Liver (tissue), 9 donors: ENCODE measurements around the gene AWAT2. TPM values are rescaled to one million over a fixed set of nuclear protein-coding genes. Genes with fewer than 3 reads are reported as not detected.

ENCODE experiments used
- DNase-seq: peaks from one replicate; pipeline ENCODE4 v3.0.0-alpha.2; 2017; ENCODE audit warnings: low spot score
- H3K27ac ChIP-seq, 2 donors: one replicate each; pipeline ENCODE4 v1.7.0; 2013; ENCODE audit warnings: inconsistent platforms in 2 of 2, low read length in 2 of 2, control low read depth in 1 of 2, low read depth in 1 of 2, mild to moderate bottlenecking in 1 of 2
- H3K27me3 ChIP-seq, 4 donors: one replicate each; pipeline versions ENCODE4 v1.6.1 to v1.7.0; 2013; ENCODE audit warnings: low read length in 3 of 4, inconsistent platforms in 1 of 4, mild to moderate bottlenecking in 1 of 4, moderate library complexity in 1 of 4; ENCODE audit not compliant: control insufficient read depth in 4 of 4, insufficient read depth in 4 of 4
- H3K36me3 ChIP-seq, 4 donors: one replicate each; pipeline versions ENCODE4 v1.6.1 to v1.7.0; 2013; ENCODE audit warnings: low read length in 3 of 4, mild to moderate bottlenecking in 3 of 4, low read depth in 1 of 4, moderate library complexity in 1 of 4; ENCODE audit not compliant: control insufficient read depth in 4 of 4, insufficient read depth in 3 of 4
- H3K4me1 ChIP-seq, 4 donors: one replicate each; pipeline versions ENCODE4 v1.6.1 to v1.7.0; 2013; ENCODE audit warnings: low read length in 3 of 4, mild to moderate bottlenecking in 3 of 4, moderate library complexity in 1 of 4; ENCODE audit not compliant: control insufficient read depth in 4 of 4, insufficient read depth in 4 of 4
- H3K4me3 ChIP-seq, 3 donors: one replicate each; pipeline versions ENCODE4 v1.6.1 to v1.7.0; 2013; ENCODE audit warnings: low read length in 3 of 3, control low read depth in 1 of 3, low read depth in 1 of 3, mild to moderate bottlenecking in 1 of 3
- H3K9ac ChIP-seq, 2 donors: one replicate each; pipeline ENCODE4 v1.7.0; 2013; ENCODE audit warnings: low read length in 2 of 2, mild to moderate bottlenecking in 2 of 2, moderate library complexity in 2 of 2, control low read depth in 1 of 2, low read depth in 1 of 2
- H3K9me3 ChIP-seq, 4 donors: one replicate each; pipeline versions ENCODE4 v1.6.1 to v1.7.0; 2013; ENCODE audit warnings: low read length in 3 of 4; ENCODE audit not compliant: control insufficient read depth in 4 of 4
- EGR1 ChIP-seq, 2 donors: IDR thresholded peaks; 2 replicates each; pipeline ENCODE4 v1.6.1; 2016 to 2018; ENCODE audit warnings: antibody characterized with exemption in 2 of 2, low read depth in 2 of 2
- FOXA2 ChIP-seq: IDR thresholded peaks from 2 replicates; pipeline ENCODE4 v1.6.1; 2016; ENCODE audit warnings: antibody characterized with exemption
- GABPA ChIP-seq, 2 donors: IDR thresholded peaks in 1 of 2; conservative IDR thresholded peaks in 1 of 2; 2 replicates each; pipeline ENCODE4 v1.6.1; 2016; ENCODE audit warnings: antibody characterized with exemption in 2 of 2, mild to moderate bottlenecking in 1 of 2, moderate library complexity in 1 of 2
- JUND ChIP-seq, 2 donors: IDR thresholded peaks; 2 replicates each; pipeline ENCODE4 v1.6.1; 2016; ENCODE audit warnings: antibody characterized with exemption in 2 of 2
- NR2F2 ChIP-seq: IDR thresholded peaks from 2 replicates; pipeline ENCODE4 v1.6.1; 2016; ENCODE audit warnings: antibody characterized with exemption
- RAD21 ChIP-seq, 2 donors: IDR thresholded peaks; 2 replicates each; pipeline ENCODE4 v1.6.1; 2016; ENCODE audit warnings: antibody characterized with exemption in 2 of 2, mild to moderate bottlenecking in 2 of 2
- RXRA ChIP-seq, 2 donors: IDR thresholded peaks; 2 replicates each; pipeline ENCODE4 v1.6.1; 2017 to 2018; ENCODE audit warnings: antibody characterized with exemption in 2 of 2, mild to moderate bottlenecking in 1 of 2
- SP1 ChIP-seq: IDR thresholded peaks from 2 replicates; pipeline ENCODE4 v1.6.1; 2018; ENCODE audit warnings: antibody characterized with exemption, mild to moderate bottlenecking
- TAF1 ChIP-seq: conservative IDR thresholded peaks from 2 replicates; pipeline ENCODE4 v1.6.1; 2016; ENCODE audit warnings: antibody characterized with exemption, mild to moderate bottlenecking
- YY1 ChIP-seq: IDR thresholded peaks from 2 replicates; pipeline ENCODE4 v1.6.1; 2016; ENCODE audit warnings: antibody characterized with exemption, mild to moderate bottlenecking
- WGBS: extraction: QIAGEN DNeasy Blood & Tissue Kit; methylation state at CpG from one replicate; pipeline ENCODE4 v1.1.7; 2013; 5-methylcytosine and 5-hydroxymethylcytosine counted together
- polyA plus RNA-seq, 2 donors: library from polyadenylated mRNA; stranded (reverse) in 1 of 2; unstranded in 1 of 2; fragments of 200-250 nt in 1 of 2; fragments of >200 nt in 1 of 2; fragmentation: Nextera tagmentation in 1 of 2; extraction: Ambion mirVana in 1 of 2; gene quantifications; one replicate each; pipeline versions ENCODE4 v1.2.1 to v1.2.3, GENCODE V29; 2013 to 2015
- total RNA-seq, 2 donors: library from RNA; depleted of rRNA; stranded (reverse); fragments of >200 nt; gene quantifications; one replicate each; pipeline ENCODE4 v1.2.3, GENCODE V29; 2014
- TF ChIP-seq, protein P1 (sequence below): IDR thresholded peaks from 2 replicates; pipeline ENCODE4 v1.6.1; 2016; ENCODE audit warnings: antibody characterized with exemption, mild to moderate bottlenecking
- TF ChIP-seq, protein P2 (sequence below): IDR thresholded peaks from 2 replicates; pipeline ENCODE4 v1.6.1; 2016; ENCODE audit warnings: antibody characterized with exemption
- TF ChIP-seq, protein P3 (sequence below): IDR thresholded peaks from 2 replicates; pipeline ENCODE4 v1.6.1; 2016; ENCODE audit warnings: antibody characterized with exemption
- TF ChIP-seq, protein P4 (sequence below): IDR thresholded peaks from 2 replicates; pipeline ENCODE4 v1.6.1; 2016; ENCODE audit warnings: antibody characterized with exemption
- donor health status: healthy.
- donor health status: healthy.
- donor health status: healthy.
- donor health status: healthy.
- donor health status: healthy.

AWAT2 gene
- total and polyA plus RNA-seq, 4 donors = not detected

DNA sequence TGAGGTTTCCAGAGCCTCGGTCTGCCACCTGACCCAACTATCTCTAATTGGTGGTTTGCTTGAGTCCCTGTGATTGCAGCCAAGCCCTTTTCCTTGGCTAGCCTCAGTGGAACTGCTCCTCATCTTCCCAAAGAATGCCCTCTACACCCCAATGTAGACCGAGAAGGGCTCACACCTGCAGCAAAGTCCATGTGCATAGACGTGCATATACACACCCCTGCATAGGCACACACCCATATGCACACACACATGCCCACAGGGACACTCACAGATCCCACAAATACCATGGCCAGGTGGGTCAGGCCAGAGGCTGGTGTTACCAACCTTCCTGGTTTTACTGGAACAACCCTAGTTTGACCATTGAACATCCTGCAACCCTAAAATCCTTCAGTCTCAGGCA, 332 bp downstream of the AWAT2 start:
- Histone ChIP-seq H3K27me3 (no peaks in the 10 kb centered on the region), H3K9ac (no peak overlapping the region), H3K36me3 (no peaks in the 10 kb centered on the region), H3K27ac (no peak overlapping the region), H3K4me1 (no peaks in the 10 kb centered on the region), H3K9me3 (no peaks in the 10 kb centered on the region), H3K4me3 (no peak overlapping the region)
- 92% methylated on average over 3 of the region's 3 CpGs for WGBS
- TF ChIP-seq RAD21 (IDR thresholded peaks at IDR 0.05) = no peak
- no peak for TF ChIP-seq FOXA2
- TF ChIP-seq TAF1 = no peak
- TF ChIP-seq YY1 = no peak
- TF ChIP-seq JUND (IDR thresholded peaks at IDR 0.05) = no peak
- TF ChIP-seq GABPA (IDR thresholded peaks at IDR 0.05 in 1 of 2, conservative IDR thresholded peaks at IDR 0.05 in 1 of 2) = no peak
- no peak for TF ChIP-seq SP1
- TF ChIP-seq, protein P1, sequence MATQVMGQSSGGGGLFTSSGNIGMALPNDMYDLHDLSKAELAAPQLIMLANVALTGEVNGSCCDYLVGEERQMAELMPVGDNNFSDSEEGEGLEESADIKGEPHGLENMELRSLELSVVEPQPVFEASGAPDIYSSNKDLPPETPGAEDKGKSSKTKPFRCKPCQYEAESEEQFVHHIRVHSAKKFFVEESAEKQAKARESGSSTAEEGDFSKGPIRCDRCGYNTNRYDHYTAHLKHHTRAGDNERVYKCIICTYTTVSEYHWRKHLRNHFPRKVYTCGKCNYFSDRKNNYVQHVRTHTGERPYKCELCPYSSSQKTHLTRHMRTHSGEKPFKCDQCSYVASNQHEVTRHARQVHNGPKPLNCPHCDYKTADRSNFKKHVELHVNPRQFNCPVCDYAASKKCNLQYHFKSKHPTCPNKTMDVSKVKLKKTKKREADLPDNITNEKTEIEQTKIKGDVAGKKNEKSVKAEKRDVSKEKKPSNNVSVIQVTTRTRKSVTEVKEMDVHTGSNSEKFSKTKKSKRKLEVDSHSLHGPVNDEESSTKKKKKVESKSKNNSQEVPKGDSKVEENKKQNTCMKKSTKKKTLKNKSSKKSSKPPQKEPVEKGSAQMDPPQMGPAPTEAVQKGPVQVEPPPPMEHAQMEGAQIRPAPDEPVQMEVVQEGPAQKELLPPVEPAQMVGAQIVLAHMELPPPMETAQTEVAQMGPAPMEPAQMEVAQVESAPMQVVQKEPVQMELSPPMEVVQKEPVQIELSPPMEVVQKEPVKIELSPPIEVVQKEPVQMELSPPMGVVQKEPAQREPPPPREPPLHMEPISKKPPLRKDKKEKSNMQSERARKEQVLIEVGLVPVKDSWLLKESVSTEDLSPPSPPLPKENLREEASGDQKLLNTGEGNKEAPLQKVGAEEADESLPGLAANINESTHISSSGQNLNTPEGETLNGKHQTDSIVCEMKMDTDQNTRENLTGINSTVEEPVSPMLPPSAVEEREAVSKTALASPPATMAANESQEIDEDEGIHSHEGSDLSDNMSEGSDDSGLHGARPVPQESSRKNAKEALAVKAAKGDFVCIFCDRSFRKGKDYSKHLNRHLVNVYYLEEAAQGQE = no peak
- no peak for TF ChIP-seq NR2F2
- DNase-seq = no peak

DNA sequence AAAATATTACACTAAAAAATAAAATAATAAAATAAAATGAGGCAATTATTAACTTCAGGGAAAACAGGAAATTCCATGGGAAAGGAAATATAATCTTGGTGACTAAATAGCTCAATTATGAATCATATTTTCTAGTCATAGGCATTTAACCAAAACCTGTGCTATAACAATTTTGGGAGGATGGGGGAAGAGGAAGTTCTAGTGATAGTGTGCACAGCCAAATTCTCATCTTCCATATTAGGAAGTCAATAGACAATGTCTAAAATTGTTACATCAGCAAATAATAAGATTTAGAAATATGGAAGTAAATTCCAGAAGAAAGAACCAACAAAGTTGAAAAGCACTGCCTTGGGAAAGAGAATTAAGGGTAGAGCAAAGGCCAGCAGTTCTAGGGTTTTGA, 2.8 kb downstream of the AWAT2 start:
- no peak for TF ChIP-seq RAD21 (IDR thresholded peaks at IDR 0.05)
- TF ChIP-seq GABPA (IDR thresholded peaks at IDR 0.05 in 1 of 2, conservative IDR thresholded peaks at IDR 0.05 in 1 of 2) = no peak
- TF ChIP-seq SP1 = no peak
- TF ChIP-seq, protein P2, sequence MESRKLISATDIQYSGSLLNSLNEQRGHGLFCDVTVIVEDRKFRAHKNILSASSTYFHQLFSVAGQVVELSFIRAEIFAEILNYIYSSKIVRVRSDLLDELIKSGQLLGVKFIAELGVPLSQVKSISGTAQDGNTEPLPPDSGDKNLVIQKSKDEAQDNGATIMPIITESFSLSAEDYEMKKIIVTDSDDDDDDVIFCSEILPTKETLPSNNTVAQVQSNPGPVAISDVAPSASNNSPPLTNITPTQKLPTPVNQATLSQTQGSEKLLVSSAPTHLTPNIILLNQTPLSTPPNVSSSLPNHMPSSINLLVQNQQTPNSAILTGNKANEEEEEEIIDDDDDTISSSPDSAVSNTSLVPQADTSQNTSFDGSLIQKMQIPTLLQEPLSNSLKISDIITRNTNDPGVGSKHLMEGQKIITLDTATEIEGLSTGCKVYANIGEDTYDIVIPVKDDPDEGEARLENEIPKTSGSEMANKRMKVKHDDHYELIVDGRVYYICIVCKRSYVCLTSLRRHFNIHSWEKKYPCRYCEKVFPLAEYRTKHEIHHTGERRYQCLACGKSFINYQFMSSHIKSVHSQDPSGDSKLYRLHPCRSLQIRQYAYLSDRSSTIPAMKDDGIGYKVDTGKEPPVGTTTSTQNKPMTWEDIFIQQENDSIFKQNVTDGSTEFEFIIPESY = no peak
- no peak for TF ChIP-seq EGR1 (IDR thresholded peaks at IDR 0.05; ENCODE audit: low read depth in 2 of 2)
- H3K9me3 ChIP-seq = no peaks in the 10 kb centered on the region
- H3K36me3 ChIP-seq = no peaks in the 10 kb centered on the region
- H3K27me3 ChIP-seq = no peaks in the 10 kb centered on the region
- no peak overlapping the region for H3K4me3 ChIP-seq
- H3K27ac ChIP-seq = no peak overlapping the region
- no peak overlapping the region for H3K9ac ChIP-seq
- no peaks in the 10 kb centered on the region for H3K4me1 ChIP-seq
- no peak for DNase-seq

DNA sequence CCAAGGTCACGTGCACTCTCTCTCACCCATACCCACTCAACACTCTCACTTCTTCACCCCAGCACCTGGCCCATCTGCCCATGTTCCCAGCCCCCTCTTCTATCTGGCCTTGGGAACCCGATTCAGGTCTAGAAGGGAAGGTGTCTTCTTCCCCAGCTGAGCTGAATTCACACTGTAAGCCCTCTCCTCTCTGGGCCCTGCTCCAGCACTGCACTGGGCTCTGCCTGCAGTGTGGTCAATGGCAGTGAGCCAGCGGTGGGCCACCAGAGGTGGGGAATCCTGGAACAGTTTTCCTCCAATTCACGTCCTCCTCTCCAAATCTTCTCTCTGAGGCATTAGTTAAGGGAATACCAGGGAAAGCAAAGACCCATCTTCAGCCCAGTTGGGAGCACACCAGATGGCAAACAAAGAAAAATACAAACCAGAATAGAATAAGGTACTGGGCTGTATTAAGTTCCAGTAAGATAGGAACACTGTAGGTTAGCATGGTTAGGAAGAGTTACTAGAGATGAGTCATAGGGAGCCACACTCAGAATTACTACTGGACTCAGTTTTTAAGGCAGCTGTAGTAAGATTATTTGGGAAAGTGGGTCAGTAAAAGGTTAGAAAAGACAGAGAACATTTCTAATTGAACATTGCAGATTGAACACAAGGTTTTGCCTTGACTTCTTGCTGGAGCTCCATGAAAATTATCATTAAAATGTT, 5.0 kb downstream of the AWAT2 start:
- H3K27me3 ChIP-seq = no peaks in the 10 kb centered on the region
- TF ChIP-seq NR2F2 (no peak), RXRA (IDR thresholded peaks at IDR 0.05) (no peak), RAD21 (IDR thresholded peaks at IDR 0.05) (no peak), YY1 (no peak), GABPA (IDR thresholded peaks at IDR 0.05 in 1 of 2, conservative IDR thresholded peaks at IDR 0.05 in 1 of 2) (no peak), FOXA2 (no peak), JUND (IDR thresholded peaks at IDR 0.05) (no peak), TAF1 (no peak)
- TF ChIP-seq, protein P3, sequence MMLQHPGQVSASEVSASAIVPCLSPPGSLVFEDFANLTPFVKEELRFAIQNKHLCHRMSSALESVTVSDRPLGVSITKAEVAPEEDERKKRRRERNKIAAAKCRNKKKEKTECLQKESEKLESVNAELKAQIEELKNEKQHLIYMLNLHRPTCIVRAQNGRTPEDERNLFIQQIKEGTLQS = no peak
- TF ChIP-seq, protein P1 = no peak
- TF ChIP-seq, protein P2 = no peak
- TF ChIP-seq, protein P4, sequence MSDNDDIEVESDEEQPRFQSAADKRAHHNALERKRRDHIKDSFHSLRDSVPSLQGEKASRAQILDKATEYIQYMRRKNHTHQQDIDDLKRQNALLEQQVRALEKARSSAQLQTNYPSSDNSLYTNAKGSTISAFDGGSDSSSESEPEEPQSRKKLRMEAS = no peak

More for the DNA sequence above, 5.0 kb downstream of the AWAT2 start:
- no peaks in the 10 kb centered on the region for H3K9me3 ChIP-seq
- H3K9ac ChIP-seq = no peak overlapping the region
- DNase-seq = no peak
- WGBS = 86% methylated on average over 4 of the region's 4 CpGs
- H3K4me3 ChIP-seq = no peak overlapping the region
- no peaks in the 10 kb centered on the region for H3K36me3 ChIP-seq
- H3K27ac ChIP-seq = no peak overlapping the region
- peaks cover 0 to 2% (median 0%) of the 10 kb centered on the region in 4 donors for H3K4me1 ChIP-seq
